Activated T-cell treated with anti-CD3 and anti-CD28 coated beads for 48 hours (primary cell): Measurements from ENCODE around the gene PADI1.
"Not testable (repeated sequence)": the region's sequence is repeated elsewhere in the genome, so short reads cannot be mapped to it uniquely, and the experiment has no call there.

ENCODE experiments used
- DNase-seq: peaks from one replicate; pipeline ENCODE4 v3.0.0-alpha.2; 2020; ENCODE audit warnings: low read depth

Gene PADI1

GRCh38 chr1:17241011-17241779, 36.3 kb downstream of the PADI1 start:
- not testable (repeated sequence) for DNase-seq

GRCh38 chr1:17241780-17242074, 36.8 kb downstream of the PADI1 start:
- not testable (repeated sequence) for DNase-seq

- no peak for DNase-seq
Observed at GRCh38 chr1:17243274-17243673, 38.3 kb downstream of the PADI1 start.

- no peak for DNase-seq
Observed at GRCh38 chr1:17244821-17245740, 40.2 kb downstream of the PADI1 start.

DNA sequence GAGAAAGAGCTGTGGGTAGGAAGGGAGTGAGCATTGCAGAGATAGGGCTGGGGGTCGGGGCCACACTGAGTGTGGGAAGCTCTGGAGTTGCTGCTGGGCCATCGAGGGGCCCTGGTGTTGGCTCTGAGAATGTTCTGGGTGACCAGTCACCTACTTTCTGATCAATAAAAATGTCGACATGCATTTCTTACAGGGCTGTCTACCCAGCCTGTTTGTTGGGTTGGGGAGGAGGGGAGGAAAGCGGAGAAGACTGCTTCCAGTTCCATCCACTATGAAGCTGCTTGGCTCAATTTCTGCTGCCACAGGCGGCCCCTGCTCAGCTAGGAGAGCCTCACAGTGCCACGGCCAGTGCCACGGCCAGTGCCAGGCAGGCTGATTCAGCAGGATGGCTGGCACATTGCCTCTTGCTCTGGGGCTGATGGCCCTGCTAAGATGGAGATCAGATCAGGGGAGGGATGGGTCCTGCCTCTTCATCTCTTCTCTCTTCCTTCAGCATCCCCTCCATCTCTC, 40.9 kb downstream of the PADI1 start:
- DNase-seq, result no peak

DNA sequence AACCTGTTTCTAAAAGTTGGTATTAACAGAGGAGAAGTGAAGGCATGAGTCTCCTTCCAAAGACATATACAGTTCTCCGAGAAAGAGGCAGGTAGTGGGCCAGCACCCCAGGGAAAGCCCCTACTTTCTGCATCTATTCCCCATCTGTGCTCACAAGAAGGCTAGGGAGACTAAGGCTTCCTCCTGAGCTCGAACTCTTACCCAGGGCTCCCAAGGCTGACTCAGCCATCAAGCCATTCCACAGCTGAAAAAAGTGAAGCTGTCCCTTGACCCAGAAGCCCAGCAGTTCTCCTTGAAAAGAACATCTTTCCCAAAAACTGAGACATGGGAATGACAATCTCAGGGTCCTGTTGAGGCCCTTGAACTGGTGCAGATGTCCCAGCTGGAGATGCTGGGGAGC, 42.0 kb downstream of the PADI1 start:
- no peak for DNase-seq

- no peak for DNase-seq
Observed at GRCh38 chr1:17248781-17249180, 43.9 kb downstream of the PADI1 start, which contains the start of gene PADI3. PADI3 (plus strand) TSS chr1:17249098; CDS start chr1:17249138, 40 bp downstream.

GRCh38 chr1:17250601-17251000, 45.7 kb downstream of the PADI1 start:
- DNase-seq, result no peak

GRCh38 chr1:17251246-17251645, 46.3 kb downstream of the PADI1 start:
- DNase-seq, result no peak

DNA sequence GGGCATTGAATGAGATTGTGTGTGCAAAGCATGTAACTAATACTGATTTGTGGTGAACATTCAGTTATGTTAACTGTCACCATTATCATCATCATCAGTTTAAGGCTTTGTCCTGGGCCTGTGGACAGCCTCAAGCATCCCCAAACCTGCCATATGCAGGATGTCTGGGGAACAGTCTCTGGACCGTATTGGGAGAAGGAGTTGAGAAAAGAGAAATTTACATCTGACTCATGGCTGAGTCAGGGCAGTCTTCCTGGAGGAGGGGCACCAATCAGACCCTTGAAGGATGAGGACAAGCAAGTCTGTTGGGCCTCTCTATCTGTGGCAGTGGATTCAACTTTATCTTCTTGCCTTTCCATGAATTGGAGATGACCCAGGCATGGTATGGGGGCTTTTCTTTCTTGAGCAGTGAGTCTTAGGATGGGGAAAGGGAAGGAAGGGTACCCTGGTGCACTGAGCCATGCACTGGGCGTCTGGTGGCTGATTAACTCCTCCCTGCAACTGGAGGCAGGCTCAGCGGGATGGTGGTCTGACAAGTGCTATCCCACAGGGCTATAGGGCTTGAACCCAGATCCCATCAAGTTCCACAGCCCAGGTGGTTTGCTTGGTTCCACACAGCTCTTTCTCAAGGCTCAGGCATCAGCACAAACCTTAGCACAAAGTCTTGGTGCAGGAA, 46.9 kb downstream of the PADI1 start:
- no peak for DNase-seq

DNA sequence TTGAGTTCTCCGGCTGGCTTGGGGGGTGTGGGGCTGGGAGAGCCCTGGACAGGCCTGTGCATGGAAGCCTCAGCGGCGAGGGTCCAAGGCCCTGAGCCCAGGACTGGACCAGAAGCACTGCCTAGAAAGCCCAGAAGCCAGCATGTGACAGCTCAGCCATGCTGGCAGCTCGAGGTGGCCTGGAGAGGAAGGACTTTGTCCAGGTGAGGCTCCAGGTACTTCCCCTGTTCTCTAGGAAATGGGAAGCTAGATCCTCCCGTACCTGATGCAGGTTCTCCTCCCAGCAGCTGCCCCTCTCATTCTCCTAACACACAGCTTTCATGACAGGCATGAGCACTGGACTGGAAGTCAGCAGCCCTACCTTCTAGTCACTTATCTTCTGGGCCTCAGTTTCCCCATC, 50.4 kb downstream of the PADI1 start:
- DNase-seq, result no peak

DNA sequence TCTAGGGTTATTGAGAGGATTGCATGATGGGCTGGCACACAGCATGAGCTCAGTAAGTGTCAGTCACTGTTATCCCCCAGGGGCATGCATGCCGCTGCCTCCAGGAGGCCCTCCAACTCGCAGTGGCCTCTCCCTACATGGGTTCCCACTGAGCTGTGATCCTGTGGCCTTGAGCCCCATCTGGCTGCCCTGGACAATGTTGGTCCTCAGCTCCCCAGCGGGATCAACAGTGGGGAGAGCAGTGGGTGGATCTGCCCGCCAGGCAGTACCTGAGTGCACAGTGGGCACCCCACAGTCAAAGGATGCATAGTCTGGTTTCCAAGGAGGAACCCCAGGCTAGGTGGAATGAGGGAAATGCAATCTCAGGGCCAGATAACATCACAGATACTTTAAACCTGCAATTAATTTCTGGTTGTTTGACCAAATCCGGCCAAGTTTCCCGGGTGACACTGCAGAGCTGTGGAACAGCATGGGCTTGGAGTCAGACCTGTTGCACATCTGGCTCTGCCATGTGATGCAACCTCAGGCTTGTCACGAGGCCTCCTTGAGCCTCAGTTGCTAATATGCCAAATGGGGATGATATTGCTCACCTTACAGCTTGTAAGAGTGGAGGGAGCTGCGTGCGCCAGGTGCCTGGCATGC, 53.3 kb downstream of the PADI1 start:
- no peak for DNase-seq

DNA sequence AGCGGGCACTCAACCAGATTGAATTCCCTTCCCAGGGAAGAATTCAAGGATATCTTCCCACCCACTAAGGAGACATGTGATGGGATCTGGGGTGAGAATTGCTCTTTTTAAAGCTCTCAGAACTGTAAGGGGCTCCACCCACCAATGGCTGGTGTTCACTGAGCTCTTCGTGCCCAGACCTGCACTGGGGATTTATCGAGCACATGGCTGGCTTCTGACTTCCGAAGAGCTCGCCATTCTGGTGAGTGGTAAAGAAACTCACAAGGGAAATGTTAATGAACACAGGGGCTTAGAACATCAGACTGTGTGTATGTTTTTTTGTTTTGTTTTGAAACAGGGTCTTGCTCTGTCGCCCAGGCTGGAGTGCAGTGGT, 53.8 kb downstream of the PADI1 start:
- DNase-seq, result no peak

- DNase-seq, result no peak
Observed at GRCh38 chr1:17259233-17259873, 54.4 kb downstream of the PADI1 start.

DNA sequence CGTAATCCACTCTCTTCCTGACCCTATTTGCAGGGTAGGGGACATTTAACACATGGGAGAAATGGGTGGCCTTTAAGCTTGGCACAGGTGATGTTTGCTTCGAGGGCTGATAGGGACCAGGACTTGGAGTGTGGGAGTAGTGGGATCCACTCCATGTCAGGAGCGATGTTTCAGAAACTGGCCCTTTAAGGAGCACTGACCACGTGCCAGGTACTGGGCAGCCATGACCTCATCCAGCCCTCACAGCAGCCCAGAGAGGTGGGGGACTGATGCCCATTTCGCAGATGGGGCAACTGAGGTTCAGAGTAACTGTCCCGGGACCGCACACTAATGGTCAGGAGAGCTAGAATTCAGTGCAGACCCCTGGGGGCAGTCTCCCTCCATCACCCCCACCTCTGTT, 55.3 kb downstream of the PADI1 start:
- DNase-seq, result no peak

GRCh38 chr1:17260738-17261137, 55.8 kb downstream of the PADI1 start:
- no peak for DNase-seq

DNA sequence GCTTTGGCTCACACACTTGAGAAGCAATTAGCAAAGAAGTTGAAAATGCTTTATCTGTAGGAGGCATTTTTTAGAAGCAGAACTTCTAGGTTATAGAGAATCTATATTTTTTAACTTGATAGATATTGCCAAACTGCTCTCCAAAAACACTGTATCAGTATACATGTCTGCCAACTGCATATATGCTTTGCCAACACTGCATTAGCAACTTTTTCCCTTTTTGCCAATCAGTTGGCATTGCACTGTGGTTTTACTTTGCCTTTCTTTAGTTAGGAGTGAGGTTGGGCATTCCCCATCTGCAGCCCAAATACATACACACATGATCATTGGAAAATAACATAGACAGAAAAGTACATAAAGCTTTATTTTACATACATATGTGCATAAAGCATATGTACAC, 59.0 kb downstream of the PADI1 start:
- no peak for DNase-seq

DNA sequence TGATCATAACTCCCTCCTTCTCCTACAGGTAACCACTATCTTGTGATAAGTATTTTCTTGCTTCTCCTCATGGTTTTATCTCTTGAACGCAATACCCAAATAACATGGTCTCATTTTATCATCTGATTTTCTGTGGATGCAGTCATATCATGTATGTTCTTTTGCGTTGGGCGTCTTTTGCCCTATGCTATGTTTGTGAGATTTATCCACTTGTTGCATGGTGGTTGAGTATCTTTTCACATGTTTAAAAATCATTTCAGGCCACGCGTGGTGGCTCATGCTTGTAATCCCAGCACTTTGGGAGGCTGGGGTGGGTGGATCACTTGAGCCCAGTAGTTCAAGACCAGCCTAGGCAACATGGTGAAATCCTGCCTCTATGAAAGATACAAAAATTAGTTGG, 59.5 kb downstream of the PADI1 start:
- no peak for DNase-seq

- no peak for DNase-seq
Observed at GRCh38 chr1:17265162-17265561, 60.2 kb downstream of the PADI1 start.

- no peak for DNase-seq
Observed at GRCh38 chr1:17265950-17266349, 61.0 kb downstream of the PADI1 start.

- no peak for DNase-seq
Observed at GRCh38 chr1:17270891-17271765, 66.2 kb downstream of the PADI1 start.
